Measurements from ENCODE around the gene ZG16B.

The ZG16B gene, protein sequence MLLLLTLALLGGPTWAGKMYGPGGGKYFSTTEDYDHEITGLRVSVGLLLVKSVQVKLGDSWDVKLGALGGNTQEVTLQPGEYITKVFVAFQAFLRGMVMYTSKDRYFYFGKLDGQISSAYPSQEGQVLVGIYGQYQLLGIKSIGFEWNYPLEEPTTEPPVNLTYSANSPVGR

DNA sequence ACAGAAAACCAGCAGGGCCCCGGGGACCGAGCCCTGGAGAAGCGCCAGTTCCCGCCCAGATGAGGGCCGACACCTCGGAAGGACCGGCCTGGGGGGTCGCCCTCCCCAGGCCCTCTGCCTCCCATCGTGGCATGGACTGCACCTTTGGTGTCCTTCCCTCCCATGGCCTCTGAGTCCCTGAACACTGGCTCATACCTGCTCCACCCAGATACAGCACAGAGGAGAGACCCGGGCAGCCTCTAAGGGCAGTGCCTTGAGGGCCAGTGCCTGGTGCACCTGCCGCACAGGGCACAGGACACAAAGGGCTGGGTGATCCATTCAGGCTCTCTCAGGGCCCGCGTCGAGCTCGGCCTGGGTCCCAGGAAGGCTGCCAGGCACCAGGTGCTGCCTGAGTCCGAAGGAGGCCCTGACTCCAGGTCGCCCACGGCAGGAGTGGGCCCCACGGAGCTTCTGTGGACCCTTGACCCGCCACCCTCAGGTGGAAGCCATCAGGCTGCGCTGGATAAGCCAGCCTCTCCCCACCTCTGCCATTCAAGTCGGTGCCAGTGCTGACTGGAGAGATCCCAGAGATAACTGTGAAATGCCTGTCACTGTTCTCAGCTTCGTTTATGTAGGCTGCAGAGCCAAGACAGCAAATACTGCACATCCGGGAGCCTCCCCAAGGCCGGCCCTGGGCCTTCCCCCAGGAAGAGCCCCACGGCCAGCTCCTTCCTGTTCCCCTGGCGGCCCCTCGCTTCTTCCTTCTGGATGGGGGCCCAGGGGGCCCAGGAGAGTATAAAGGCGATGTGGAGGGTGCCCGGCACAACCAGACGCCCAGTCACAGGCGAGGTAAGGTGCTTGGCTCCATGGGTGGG lies at the start of gene ZG16B:
TSS of gene ZG16B (plus strand) at position 803 of the 854 bp plus-strand sequence. CDS start 139 bp downstream, outside the sequence.
- no peak for DNase-seq

DNA sequence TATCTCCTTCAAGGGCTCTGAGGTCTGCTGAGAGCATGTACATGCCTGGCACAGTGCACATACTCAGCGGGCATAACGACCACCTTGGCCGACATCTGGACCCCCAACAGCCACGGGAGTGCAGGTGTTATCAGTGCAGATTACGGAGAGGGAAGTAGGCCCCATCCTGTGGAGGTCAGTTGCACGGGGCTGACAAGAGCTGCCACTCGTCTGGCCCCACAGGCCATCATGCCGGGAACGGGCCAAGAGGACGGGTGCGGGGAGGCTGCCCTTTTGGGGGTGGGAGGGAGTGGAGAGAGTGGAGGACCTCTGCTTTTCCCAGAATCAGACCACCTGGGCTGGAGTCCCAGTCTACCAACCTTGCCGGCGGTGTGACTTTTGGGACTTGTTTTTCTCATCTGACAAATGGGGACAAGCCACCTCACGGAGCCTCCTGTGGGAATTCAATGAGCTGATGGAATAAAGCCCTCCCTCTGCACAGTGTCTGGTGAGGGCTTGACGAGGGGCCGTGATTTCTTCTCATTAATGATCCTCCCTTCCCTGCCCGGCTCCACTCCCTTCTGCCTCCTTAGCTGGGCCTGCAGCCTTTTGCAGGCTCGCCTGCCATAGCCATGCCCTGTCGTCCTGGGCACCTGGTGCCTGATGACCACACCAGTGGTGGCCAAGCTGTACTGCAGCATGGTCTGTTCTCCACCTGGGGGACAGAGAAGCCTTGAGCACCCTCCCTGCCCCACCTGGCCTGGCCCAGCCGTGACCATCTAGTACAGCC lies 47.3 kb upstream of the ZG16B start:
- no peak for DNase-seq

DNA sequence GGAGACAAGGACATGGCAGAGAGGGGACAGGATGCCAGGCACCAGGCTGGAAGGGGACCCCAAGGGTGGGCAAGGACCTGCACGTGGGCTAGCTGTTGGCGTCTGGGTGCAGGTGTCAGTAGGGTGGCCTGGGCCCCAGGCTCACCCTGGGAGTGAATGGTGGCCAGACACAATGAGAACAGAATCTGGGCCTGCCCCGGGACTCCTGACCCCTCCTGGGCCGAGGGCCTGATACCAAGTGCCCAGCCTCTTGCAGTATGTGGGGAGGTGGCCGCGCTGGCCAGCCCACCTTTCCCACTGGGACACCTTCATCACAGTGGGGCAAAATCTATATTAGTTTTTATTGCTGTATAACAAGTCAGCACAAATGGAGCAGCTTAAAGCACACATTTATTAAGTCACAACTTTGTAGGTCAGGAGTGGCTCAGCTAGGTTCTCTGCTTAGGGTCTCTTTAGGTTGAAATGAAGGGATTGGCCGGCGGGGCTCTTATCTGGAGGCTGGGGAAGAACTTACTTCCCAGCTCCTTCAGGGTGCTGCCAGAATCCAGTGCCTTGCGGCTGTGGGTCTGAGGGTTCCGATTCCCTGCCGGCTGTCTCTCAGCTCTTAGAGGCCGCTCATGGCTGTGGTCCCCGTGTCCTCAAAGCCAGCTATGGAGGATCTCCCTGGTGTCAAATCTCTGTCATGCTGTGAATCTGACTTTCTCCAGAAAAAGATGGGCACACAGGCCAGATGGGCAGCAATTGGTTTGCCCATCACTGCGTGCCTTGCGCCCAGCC lies 46.3 kb upstream of the ZG16B start:
- DNase-seq = no peak

DNA sequence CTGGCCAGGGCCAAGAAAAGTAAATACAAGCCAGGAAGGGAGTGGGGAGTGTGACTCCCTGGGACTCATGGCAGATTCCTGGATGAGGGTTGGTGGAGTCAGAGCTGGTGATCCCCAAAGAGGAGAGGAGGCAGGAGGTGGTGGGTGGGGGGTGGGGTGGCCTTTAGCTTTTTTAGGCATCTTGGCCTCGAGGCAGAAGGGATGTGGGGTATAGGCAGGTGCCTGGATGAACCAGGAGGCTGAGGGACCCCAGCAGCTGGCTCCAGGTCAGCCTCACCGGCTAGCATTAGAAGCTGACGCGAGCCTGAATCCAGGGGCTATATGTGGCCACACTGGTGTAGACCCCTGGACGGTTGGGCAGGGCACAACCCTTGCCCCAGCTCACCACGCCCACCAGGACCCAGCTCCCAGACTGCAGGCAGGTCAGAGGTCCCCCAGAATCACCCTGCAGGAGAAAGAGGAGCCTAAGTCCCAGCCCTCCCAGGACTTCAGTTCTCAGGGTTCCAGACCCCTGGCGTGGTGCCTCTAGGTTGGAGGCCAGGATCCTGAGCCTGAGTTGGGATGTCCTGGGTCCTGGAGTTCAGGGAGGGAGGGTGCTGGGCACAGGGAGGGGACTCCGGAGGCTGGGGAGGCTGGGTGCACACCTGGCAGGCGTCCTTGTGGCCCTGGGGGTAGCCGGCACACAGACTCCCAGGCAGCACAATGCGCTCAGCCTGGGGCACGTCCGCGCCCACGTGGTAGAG lies 45.6 kb upstream of the ZG16B start:
- DNase-seq = no peak

DNA sequence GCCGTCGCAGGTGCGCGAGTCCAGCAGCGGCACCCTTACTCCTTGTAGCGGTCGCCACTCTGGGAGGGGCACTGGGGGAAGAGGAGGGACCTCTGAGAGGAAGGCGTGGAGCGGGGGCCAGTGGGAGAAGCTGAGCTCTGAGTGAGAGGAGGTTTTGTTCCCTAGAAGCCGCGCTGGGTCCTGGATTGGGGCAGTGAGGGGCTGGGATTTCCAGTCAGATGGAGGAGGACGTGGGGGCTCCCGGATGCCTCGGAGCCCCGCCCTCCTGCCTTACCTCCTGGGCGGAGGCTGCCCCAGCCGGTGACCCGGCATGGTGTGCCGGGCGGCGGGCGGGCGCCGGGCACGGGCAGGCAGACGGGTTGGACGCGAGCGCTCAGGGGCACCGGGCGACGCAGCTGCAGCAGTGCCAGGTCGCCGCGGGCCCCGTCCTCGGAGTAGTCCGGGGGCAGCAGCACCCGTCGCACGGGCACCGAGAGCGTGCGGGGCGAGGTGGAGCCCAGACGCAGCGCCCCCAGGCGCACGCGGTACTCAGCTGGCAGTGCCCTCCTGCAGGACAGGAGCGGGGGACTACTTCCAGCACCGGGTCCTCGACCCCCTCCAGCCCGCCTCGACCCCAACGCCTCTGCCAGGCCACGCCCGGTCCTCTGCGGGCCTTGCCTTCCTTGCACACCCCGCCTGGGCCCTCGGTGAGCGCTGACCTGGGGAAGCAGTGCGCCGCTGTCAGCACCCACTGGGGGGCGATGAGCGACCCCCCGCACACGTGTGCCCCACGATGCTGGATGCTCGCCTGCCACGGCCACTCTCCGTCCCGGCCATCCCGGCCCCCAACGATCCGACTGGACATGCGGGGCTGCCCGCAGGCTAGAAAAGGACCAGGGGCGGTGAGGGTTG lies 44.8 kb upstream of the ZG16B start:
- DNase-seq = no peak

DNA sequence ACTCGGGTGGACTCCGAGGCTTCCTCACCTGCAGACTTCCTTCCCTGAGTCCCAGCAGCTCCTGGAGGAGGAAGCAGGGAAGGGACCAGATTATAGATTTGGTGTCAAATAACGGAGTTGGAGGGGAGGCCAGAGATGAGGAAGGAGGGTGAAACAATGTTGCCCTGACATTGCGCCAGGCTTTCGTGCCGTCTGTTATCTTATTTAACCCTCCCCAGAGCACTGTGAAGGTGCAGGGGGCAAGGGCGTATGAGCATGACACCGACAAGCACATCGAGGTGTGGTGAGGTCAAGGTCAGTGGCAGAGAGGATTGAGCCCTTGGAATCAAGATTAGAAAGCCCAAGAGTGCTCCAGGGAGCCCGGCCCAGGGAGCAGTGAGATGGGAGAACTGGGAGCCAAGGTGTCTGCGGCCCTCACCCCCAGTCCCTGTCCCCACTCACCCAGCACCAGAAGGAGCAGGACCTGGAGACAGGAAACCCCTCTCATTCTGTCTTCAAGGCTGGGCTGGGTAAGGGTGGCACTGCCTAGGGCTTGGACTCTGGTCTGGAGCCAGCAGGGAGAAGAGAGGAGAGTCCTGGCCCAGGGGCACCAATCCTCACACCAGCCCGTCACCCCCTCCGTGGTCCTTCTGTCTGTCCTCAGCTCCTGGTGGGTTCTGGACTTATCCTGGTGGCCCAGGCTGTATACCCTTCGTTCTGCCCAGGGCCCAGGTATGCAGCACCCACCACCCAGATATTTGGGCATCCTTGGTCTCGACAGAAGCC lies 43.9 kb upstream of the ZG16B start:
- no peak for DNase-seq

DNA sequence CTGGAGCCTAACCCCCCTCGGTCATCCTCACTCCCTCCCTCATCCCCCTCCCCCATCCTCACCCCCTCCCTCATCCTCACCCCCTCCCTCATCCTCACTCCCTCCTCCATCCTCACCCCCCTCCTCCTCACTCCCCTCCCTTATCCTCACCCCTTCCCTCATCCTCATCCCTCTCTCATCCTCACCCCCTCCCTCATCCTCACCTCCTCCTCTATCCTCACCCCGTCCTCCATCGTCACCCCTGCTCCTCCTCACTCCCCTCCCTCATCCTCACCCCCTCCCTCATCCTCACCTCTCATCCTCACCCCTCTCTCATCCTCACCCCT lies 43.3 kb upstream of the ZG16B start:
- DNase-seq = no peak

DNA sequence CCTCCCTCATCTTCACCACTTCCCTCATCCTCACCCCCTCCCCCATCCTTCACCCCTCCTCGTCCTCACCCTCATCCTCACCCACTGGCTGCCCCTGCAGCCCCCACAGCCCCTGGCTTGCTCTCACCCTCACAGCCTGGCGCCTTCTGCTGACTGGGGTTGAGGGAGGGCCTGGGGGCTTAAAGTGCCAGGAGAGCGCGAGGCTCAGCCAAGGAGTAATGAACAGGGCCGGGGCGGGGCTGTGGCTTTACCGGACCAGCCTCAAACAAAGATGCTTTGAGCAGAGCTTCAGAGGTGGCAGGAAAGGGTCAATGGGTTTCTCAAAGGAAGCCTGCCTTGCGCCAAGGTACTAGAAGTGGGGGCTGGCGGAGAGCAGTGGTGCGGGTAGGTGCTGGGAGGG lies 42.7 kb upstream of the ZG16B start, which contains the start of gene PRSS33:
TSS of gene PRSS33 (minus strand) at position 155 of the 400 bp plus-strand sequence. CDS start 1,013 bp downstream, outside the sequence.
- DNase-seq = no peak

DNA sequence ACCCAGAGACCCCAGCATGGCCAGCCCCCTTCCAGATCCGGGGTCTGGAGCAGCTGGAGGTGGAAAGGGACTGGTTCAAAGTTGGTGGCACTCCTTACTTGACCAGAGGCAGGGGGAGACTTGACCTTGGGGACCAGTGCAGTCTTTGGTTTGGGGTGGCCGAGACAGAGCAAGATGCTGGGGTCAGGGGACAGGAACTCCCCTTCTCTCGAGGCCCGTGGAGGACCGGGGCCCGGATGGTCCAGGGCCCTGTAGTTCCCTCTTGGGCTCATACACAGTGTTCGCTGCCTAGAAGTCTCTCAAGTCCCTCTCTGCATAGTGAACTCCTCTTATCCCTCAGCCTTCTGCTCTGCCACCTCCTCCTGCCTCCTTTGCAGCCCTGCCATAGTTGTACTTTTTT lies 42.1 kb upstream of the ZG16B start:
- DNase-seq = no peak

DNA sequence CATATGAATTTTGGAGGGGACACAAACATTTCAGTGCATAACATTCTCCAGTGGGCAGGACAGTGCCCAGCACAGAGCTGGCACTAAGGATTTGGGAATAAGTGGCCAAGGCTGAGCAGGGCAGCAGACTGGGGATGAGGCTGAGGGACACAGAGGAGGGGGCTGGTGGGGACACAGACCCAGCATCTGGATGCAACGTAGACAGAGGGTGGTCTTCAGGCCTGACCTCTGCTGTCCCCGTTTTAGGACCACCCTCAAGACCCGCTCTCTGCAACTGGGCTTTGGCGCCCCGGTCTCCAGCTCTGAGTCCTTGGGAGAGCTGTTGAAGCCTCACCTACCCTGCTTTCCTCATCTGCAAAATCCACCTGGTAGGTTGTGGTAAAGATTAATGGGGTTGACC lies 39.5 kb upstream of the ZG16B start:
- DNase-seq = no peak

DNA sequence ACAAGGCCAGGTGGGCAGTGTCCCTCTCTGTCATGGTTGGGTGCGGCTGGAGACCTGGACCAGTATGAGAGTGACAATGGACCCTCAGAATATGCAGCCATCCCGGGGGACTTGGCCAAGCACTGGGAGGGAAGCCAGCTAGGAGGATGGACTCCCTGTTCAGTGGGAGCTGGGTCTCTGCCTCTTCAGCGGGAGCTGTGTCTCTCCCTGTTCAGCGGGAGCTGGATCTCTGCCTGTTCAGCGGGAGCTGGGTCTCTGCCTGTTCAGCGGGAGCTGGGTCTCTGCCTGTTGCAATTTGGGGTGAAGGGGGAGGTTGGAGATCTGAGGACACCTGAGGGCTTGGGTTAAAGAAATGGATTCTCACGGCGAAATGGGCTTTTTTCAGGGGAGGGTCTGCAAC lies 38.9 kb upstream of the ZG16B start:
- no peak for DNase-seq

DNA sequence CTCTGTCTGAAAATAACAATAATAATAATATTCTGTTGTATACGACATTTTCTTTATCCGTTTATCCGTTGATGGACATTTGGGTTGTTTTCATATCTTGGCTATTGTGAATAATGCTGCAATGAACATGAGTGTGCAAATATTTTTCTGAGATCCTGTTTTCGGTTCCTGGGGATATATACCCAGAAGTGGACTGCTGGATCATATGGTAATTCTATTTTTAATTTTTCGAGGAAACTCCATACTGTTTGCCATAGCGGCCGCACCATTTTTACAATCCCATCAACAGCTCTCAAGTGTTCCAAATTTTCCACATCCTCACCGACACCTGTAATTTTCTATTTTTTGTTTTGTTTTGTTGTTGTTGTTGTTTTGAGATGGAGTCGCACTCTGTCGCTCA lies 37.2 kb upstream of the ZG16B start:
- DNase-seq = no peak

DNA sequence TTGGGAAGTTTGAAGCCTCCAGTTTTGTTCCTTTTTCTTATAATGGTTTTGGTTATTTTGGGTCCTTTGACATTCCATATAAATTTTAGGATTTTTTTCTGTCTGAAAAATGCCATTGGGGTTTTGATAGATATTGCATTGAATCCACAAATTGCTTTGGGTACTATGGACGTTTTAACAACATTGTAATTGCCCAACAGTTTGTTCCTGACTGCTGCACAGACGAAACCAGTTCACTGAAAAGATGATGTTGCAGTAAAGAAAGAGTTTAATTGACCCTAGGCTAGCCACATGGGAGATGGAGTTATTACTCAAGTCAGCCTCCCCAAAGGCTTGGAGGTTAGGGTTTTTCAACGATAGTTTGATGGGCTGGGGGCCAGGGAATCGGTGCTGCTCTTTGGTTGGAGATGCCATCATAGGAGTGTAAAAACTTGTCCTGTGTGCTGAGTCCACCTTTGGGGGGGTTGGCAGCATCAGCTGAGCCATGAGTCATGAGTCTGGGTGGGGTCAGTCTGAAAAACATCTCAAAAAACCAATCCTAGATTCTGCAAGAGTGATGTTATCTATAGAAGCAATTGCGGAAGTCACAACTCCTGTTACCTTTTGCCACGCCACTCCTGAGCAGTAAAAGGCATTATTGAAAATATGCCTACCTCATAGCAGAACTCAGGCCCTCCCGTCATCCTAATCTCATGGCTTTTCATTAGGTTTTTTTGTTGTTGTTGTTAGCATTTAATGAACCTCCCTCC lies 34.5 kb upstream of the ZG16B start:
- DNase-seq = no peak

DNA sequence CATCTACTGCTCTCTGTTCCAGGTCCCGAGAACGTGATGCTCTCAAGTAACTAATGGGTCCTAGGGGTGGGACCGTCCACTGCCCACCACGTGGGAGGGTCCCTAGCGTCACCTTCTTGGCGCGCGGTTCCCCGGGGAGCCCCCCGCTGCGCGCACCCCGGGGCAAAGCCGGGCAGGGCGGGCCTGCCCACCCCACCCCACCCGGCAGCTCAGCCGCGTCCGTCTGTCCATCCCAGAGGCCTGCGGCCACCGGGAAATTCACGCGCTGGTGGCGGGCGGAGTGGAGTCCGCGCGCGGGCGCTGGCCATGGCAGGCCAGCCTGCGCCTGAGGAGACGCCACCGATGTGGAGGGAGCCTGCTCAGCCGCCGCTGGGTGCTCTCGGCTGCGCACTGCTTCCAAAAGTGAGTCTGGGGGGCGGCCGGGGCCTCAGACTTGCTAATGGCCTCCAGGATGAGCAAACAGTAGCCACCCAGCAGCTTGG lies 31.3 kb upstream of the ZG16B start:
- DNase-seq = no peak

DNA sequence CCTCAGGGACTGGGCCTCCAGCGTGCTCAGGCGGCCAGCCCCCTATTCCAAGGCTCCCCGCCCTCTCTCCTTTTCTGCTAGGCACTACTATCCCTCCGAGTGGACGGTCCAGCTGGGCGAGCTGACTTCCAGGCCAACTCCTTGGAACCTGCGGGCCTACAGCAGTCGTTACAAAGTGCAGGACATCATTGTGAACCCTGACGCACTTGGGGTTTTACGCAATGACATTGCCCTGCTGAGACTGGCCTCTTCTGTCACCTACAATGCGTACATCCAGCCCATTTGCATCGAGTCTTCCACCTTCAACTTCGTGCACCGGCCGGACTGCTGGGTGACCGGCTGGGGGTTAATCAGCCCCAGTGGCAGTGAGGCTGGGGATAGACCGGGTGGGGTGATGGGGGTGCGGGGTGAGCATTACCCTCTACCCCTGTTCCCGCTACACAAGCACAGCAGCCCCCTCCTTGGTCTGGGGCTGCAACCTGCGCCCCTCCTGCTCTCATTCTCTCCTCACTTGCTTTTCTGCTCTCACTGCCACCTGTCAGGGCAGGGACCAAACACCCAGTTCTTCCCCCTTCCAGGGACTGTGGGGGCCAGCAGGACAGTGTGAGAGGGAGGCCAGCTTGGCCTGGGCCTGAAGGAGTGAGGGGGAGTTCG lies 30.8 kb upstream of the ZG16B start:
- DNase-seq = no peak

DNA sequence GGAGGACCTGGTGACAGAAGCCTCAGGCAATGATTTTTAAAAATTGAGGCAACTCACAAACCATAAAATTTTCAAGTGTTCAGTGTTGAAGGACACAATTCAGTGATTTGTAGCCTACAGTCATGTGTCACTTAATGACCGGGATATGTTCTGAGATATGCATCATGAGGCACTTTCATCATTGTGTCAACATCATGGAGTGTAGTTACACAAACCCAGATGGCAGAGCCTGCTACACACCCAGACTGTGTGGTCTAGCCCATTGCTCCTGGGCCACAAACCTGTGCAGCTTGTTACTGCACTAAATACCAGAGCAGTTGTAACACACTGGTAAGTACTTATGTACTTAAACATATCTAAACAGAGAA lies 30.3 kb upstream of the ZG16B start:
- DNase-seq = no peak

DNA sequence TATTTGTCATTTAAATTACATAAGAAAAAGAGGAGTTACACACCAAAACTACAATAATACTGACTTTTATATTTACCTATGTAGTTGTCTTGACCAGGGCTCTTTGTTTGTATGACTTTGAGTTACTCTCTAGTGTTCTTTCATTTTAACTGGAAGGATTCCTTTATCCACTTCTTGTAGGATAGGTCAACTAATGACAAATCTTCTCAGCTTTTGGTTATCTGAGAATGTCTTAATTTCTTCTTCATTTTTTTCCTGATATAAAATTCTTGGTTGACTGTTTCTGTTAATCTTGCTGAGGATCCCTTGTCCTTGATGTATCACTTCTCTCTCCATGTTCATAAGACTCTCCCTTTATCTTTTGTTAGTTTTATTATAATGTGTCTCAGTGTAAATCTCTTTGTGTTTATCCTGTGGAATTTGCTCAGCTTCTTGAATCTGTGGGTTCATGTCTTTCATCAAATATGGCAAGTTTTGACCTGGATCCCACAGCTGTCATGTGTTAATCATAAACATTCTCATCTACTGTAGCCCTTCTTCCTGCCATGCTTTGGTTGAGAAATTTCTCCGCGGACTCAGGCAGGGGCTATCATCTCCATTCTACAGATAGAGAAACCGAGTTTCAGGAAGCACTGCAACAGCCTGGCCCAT lies 26.4 kb upstream of the ZG16B start:
- DNase-seq = no peak

DNA sequence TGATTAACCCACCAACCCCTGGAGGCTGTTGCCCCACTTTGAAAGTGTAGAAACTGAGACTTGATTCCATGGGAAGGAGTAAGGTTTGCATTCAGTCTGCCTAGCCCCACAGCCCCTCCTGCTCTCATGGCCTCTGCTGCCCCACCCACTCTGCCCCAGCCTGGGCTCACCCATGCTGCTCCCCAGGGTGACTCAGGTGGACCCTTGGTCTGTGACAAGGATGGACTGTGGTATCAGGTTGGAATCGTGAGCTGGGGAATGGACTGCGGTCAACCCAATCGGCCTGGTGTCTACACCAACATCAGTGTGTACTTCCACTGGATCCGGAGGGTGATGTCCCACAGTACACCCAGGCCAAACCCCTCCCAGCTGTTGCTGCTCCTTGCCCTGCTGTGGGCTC lies 25.4 kb upstream of the ZG16B start:
- DNase-seq = no peak

DNA sequence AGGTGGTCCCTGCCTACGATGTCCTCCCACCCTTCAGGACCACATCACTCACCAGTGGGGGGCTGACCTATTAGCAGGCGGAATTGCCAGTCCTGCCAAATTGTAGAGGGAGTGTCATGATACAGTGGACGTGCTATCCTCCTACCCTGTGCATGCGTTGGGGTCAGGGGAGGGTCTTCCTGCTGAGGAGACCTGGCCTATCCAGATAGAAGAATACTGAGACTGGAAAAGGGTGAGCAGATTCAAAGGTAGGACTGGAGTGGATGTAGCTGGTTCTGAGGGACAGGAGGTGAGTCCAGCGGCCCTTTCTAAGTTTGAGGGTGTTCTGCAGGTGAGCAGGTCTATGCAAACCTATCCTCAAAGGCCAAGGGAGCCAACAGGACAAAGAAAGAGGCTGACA lies 23.8 kb upstream of the ZG16B start:
- no peak for DNase-seq

Data from cortex of kidney (tissue), 1 donor.